ENCODE results near the gene ABHD17A.

ABHD17A gene

GRCh38 chr19:1885398-1886119, at the start of gene ABHD17A:
Gene ABHD17A (minus strand): TSS chr19:1885496. CDS start chr19:1881566, 3,930 bp downstream.
- DNase-seq (ENCODE audit: low read depth): peak; percentile 91

DNA sequence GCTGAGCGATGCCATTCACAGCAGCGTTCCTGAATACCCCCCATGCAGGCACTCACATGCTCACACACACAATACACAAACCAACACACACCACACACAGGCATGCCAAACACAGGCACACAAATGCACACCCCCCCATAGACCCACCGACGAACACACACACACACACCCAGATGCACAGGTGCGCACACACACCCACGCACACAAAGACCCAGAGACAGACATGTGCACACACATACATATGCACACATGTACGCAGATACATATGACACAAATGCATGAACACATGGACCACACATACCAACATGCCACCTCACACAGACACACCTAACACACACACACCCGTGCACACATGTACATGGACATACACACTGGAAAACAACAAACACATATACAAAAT, 48.6 kb upstream of the ABHD17A start:
- DNase-seq (ENCODE audit: low read depth): no peak

DNA sequence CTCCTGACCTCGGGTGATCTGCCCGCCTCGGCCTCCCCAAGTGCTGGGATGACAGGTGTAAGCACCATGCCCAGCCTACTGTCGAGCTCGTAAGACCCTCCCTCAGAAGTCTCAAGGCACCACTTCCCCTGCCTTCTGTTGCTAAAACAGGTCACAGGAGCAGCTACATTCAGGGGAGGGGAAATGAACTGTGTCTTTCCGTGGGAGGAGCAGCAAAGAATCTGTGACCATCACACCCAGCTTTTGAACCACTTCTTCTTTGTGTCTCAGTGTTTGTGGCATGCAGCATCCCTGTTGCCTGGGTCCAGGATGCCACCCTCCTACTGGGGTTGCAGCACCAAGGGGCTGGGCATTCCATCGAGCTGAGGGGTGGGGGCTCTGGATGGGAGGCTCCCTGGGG, 47.9 kb upstream of the ABHD17A start:
- no peak for DNase-seq (ENCODE audit: low read depth)

DNA sequence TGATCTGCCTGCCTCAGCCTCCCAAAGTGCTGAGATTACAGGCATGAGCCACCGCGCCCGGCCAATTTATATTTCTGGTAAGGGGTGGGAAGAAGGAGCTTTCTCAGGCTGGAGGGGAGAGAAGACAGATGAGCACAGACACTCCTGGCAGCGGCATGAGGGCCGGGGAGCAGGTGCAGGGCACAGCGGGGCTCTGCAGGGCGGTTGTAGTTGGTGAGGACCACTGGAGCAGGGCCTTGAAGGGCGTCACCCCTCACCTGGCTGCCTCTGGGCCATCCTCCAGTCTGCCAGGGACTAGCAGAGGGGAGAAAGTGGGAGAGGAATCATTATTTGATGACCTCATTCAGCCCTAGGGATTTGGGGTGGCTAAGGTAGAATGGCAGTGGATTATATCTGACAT, 47.1 kb upstream of the ABHD17A start:
- no peak for DNase-seq (ENCODE audit: low read depth)

GRCh38 chr19:1931445-1931844, 46.1 kb upstream of the ABHD17A start:
- DNase-seq (ENCODE audit: low read depth): no peak

- DNase-seq (ENCODE audit: low read depth): peak; percentile 64
Observed at GRCh38 chr19:1929021-1929742, 43.9 kb upstream of the ABHD17A start.

GRCh38 chr19:1925544-1925943, 40.2 kb upstream of the ABHD17A start:
- no peak for DNase-seq (ENCODE audit: low read depth)

- DNase-seq (ENCODE audit: low read depth): no peak
Observed at GRCh38 chr19:1924320-1924961, 39.1 kb upstream of the ABHD17A start.

- no peak for DNase-seq (ENCODE audit: low read depth)
Observed at GRCh38 chr19:1923319-1923718, 38.0 kb upstream of the ABHD17A start.

DNA sequence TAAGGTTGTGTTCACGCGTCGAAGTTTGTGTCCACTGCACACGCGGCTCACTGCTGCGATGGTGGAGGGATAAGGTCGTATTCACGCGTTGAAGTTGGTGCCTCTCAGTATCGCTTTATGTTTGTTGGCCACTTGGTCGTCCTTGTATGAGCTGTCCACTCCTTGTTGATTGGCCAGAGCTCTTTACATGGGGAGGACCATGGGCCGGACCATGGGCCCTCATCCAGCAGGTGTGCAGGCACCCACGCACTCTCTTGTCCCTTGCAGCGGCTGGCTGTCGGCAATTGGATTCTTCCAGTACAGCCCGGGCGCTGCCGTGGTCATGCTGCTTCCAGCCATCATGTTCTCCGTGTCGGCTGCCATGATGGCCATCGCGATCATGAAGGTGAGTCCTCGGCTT, 37.5 kb upstream of the ABHD17A start:
- DNase-seq (ENCODE audit: low read depth): no peak

GRCh38 chr19:1921825-1922224, 36.5 kb upstream of the ABHD17A start:
- no peak for DNase-seq (ENCODE audit: low read depth)

GRCh38 chr19:1921326-1921725, 36.0 kb upstream of the ABHD17A start:
- DNase-seq (ENCODE audit: low read depth): no peak

- DNase-seq (ENCODE audit: low read depth): no peak
Observed at GRCh38 chr19:1920644-1921043, 35.3 kb upstream of the ABHD17A start.

- no peak for DNase-seq (ENCODE audit: low read depth)
Observed at GRCh38 chr19:1918975-1919374, 33.7 kb upstream of the ABHD17A start.

DNA sequence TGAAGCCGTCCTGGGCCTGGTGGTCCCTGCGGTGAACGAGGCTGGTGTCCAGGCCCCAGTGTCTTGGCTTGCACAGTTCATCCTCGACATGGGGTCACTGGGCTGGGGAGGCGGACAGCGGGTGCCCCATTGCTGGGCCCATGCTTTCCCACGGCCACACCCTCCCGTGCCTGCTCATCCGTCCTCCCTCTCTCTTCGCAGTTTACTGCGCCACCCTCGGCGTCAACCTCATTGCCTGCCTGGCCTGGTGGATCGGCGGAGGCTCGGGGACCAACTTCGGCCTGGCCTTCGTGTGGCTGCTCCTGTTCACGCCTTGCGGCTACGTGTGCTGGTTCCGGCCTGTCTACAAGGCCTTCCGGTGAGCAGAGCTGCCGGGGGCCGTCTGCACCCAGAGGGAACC, 32.6 kb upstream of the ABHD17A start:
- DNase-seq (ENCODE audit: low read depth): no peak

GRCh38 chr19:1917146-1917545, 31.9 kb upstream of the ABHD17A start:
- no peak for DNase-seq (ENCODE audit: low read depth)

DNA sequence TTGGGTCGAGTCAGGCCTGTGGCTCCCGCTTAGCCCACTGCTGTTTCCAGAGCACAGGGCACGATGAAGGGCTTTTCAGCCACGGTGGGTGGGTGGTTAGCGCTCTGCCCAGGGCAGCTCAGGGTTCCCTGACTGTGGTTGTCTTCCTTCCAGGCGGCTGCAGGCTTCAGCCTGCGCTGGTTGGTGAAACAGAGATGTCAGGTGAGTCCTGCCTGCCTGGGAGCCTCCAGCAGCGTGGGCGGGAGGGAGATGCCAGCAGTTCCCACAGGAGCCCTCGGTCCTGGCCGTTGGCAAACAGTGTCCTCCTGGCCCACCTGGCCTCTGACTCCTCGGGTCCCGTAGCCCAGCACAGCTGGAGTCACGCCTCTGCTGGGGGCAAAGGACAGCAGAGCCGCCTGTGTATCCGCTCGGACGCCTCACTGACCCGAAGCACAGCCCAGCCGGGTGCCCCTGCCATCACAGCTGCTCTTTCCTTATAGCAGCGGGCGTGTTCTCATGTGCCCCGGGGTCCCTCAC, 29.6 kb upstream of the ABHD17A start:
- DNase-seq (ENCODE audit: low read depth): no peak

DNA sequence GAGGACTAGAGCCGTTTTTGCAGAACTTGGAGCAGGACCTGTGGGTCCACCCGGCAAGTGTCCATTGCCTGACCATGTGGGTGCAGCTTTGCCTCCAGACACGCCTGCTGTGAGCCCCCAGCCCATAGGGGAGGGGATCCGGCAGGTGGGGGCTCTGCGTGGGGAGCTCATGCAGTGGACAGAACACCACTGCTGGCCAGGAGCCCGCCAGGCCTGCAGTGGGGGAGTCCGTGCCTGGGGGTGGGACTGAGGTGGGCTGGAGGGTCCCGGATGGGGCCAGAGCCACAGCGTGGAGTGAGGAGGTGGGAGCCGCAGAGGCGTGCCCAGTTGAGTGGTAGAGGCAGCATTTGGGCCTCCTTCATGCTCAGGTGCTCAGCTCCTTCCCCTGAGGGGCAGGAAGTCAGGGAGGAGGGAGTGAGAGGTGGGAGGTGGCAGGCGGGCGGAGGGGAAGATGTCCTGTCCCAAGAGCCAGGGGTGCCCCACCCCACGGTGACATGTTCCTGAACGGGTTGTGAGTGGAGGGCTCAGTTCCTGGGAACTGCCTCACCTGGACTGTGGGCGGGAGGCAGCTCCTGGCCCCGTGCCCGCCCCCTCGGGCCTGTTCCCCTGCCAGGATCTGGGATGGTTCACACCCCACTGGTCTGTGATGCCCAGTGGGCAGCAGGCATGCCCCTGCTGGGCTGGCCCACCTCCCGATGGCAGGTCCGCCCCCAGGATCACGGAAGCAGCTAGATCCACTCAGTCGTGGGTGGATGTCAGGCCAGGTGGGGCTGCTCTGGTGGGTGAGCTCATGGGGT, 28.7 kb upstream of the ABHD17A start:
- no peak for DNase-seq (ENCODE audit: low read depth)

DNA sequence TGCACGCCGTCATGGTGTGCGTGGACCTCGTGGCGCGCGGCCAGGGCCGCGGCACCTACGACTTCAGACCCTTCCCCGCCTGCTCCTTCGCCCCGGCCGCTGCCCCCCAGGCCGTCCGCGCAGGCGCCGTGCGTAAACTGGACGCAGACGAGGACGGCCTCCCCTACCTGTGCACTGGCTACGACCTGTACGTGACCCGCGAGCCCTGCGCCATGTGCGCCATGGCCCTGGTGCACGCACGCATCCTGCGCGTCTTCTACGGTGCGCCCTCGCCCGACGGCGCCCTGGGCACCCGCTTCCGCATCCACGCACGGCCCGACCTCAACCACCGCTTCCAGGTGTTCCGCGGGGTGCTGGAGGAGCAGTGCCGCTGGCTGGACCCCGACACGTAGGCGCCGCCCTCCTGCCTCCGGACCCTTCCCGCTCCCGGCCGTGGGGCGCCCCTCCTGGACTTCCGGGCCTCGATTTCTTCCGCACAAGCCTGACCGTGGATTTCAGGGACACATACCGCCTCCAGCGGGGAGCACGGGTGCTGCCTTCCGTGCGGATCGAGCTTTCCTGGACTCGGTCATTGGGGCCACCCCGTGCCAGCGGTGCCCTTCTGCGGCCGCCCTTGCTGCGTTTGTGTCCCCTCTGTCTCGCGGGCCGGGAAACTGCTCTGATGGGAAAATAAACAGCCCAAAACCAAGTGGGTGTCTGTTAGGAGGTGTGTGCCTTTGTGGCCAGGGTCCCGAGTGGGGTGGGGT, 27.6 kb upstream of the ABHD17A start:
- no peak for DNase-seq (ENCODE audit: low read depth)

DNA sequence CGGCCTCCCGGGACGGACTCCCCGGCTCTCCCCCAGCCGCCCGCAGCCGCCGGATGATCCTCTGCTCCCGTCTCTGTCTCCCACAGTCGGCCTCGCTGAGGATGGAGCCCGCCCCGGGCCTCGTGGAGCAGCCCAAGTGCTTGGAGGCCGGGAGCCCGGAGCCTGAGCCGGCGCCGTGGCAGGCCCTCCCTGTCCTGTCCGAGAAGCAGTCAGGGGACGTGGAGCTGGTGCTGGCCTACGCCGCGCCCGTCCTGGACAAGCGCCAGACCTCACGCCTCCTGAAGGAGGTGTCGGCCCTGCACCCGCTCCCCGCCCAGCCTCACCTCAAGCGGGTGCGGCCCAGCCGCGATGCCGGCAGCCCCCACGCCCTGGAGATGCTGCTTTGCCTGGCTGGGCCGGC, 26.7 kb upstream of the ABHD17A start:
- no peak for DNase-seq (ENCODE audit: low read depth)

- DNase-seq (ENCODE audit: low read depth): no peak
Observed at GRCh38 chr19:1911098-1911497, 25.8 kb upstream of the ABHD17A start.
